HT-29 (cell line): ENCODE measurements around the gene ITGB1BP2. TPM values are rescaled to one million over a fixed set of nuclear protein-coding genes. Genes with fewer than 3 reads are reported as not detected.
"Not testable (repeated sequence)": the region's sequence is repeated elsewhere in the genome, so short reads cannot be mapped to it uniquely, and the experiment has no call there.

Source experiments
- DNase-seq: peaks from one replicate; pipeline ENCODE4 v3.0.0-alpha.2; 2015; ENCODE audit warnings: low spot score
- total RNA-seq: library from RNA; depleted of rRNA; stranded (reverse); fragments of >200 nt; shearing (Covaris generic); gene quantifications from 2 replicates; pipeline ENCODE4 v1.2.3, GENCODE V29; 2014; rRNA removed

Gene ITGB1BP2
- 1.7 and 2.2 TPM in 2 replicates for total RNA-seq

GRCh38 chrX:71301195-71301924 is at the start of gene ITGB1BP2:
Gene ITGB1BP2 (plus strand): TSS chrX:71301750. CDS start chrX:71301807, 57 bp downstream.
- DNase-seq = no peak

GRCh38 chrX:71252221-71252620 is 49.3 kb upstream of the ITGB1BP2 start:
- DNase-seq = no peak

- DNase-seq = peak; percentile 35
Observed at GRCh38 chrX:71253253-71254091, 48.1 kb upstream of the ITGB1BP2 start.

GRCh38 chrX:71254092-71254963 is 47.2 kb upstream of the ITGB1BP2 start, which contains the start of gene ZMYM3:
Gene ZMYM3 (minus strand): TSS chrX:71254140. CDS start chrX:71253255, 885 bp downstream.
- DNase-seq = peak; percentile 78

- DNase-seq = no peak
Observed at GRCh38 chrX:71256051-71256450, 45.5 kb upstream of the ITGB1BP2 start.

- DNase-seq = no peak
Observed at GRCh38 chrX:71256856-71257255, 44.7 kb upstream of the ITGB1BP2 start.

- not testable (repeated sequence) for DNase-seq
Observed at GRCh38 chrX:71268624-71269023, 32.9 kb upstream of the ITGB1BP2 start.

GRCh38 chrX:71269801-71270395 is 31.7 kb upstream of the ITGB1BP2 start:
- DNase-seq = no peak

- DNase-seq = not testable (repeated sequence)
Observed at GRCh38 chrX:71272313-71272712, 29.2 kb upstream of the ITGB1BP2 start.

- DNase-seq = not testable (repeated sequence)
Observed at GRCh38 chrX:71281300-71281699, 20.2 kb upstream of the ITGB1BP2 start.

GRCh38 chrX:71282514-71283402 is 18.8 kb upstream of the ITGB1BP2 start:
- peak; percentile 43 for DNase-seq

- peak; percentile 97 for DNase-seq
Observed at GRCh38 chrX:71283403-71284143, 18.0 kb upstream of the ITGB1BP2 start, which contains the start of gene NONO. Gene NONO (plus strand): TSS chrX:71283635. CDS start chrX:71290638, 7,003 bp downstream.

- no peak for DNase-seq
Observed at GRCh38 chrX:71285929-71286328, 15.6 kb upstream of the ITGB1BP2 start.

GRCh38 chrX:71291381-71291780 is 10.2 kb upstream of the ITGB1BP2 start:
- DNase-seq = no peak

- no peak for DNase-seq
Observed at GRCh38 chrX:71292669-71293365, 8.7 kb upstream of the ITGB1BP2 start.

GRCh38 chrX:71296806-71297205 is 4.7 kb upstream of the ITGB1BP2 start:
- DNase-seq = no peak

GRCh38 chrX:71298119-71298518 is 3.4 kb upstream of the ITGB1BP2 start:
- no peak for DNase-seq

GRCh38 chrX:71300064-71300463 is 1.5 kb upstream of the ITGB1BP2 start:
- DNase-seq = not testable (repeated sequence)

- not testable (repeated sequence) for DNase-seq
Observed at GRCh38 chrX:71300495-71300894, 1.1 kb upstream of the ITGB1BP2 start.
